Stomach (tissue), 9 donors: Measurements from ENCODE around the gene AUTS2. TPM values are rescaled to one million over a fixed set of nuclear protein-coding genes. Genes with fewer than 3 reads are reported as not detected.

ENCODE experiments used
- DNase-seq, 2 donors: peaks; one replicate each; pipeline versions ENCODE4 v3.0.0 to v3.0.0-alpha.2; 2013 to 2019
- H3K27ac ChIP-seq, 5 donors: fragments of 200-600 bp in 4 of 5; sonication (generic) in 4 of 5; one replicate each; pipeline ENCODE4 v1.5.1; 2013 to 2019; ENCODE audit warnings: mild to moderate bottlenecking in 1 of 5, moderate library complexity in 1 of 5
- H3K27me3 ChIP-seq, 3 donors: fragments of 200-600 bp; sonication (generic); one replicate each; pipeline ENCODE4 v1.5.1; 2017 to 2019; ENCODE audit warnings: mixed run types in 1 of 3
- H3K36me3 ChIP-seq, 4 donors: fragments of 200-600 bp; sonication (generic); 1 replicate in 3 of 4; 2 replicates in 1 of 4; pipeline ENCODE4 v1.5.1; 2016 to 2019
- H3K4me1 ChIP-seq, 4 donors: fragments of 200-600 bp; sonication (generic); one replicate each; pipeline ENCODE4 v1.5.1; 2016 to 2019
- H3K4me3 ChIP-seq, 4 donors: fragments of 200-600 bp; sonication (generic) in 3 of 4; one replicate each; pipeline ENCODE4 v1.5.1; 2016 to 2019; ENCODE audit warnings: mild to moderate bottlenecking in 1 of 4
- H3K9me3 ChIP-seq, 4 donors: fragments of 200-600 bp; sonication (generic); one replicate each; pipeline ENCODE4 v1.5.1; 2016 to 2019
- EP300 ChIP-seq: sonication (generic); formaldehyde crosslinking; IDR thresholded peaks from one replicate; pipeline ENCODE4 v1.6.1; 2017; ENCODE audit warnings: antibody characterized with exemption
- POLR2A ChIP-seq, 4 donors: fragments of 450-650 bp; IDR thresholded peaks; one replicate each; pipeline ENCODE4 v1.6.1; 2016; ENCODE audit warnings: antibody characterized with exemption in 4 of 4, control low read depth in 2 of 4, mild to moderate bottlenecking in 1 of 4, moderate library complexity in 1 of 4
- POLR2AphosphoS5 ChIP-seq, 3 donors: sonication (generic); formaldehyde crosslinking; IDR thresholded peaks; one replicate each; pipeline ENCODE4 v1.6.1; 2016; ENCODE audit warnings: antibody characterized with exemption in 3 of 3
- WGBS, 5 donors: extraction: QIAGEN DNeasy Blood & Tissue Kit in 3 of 5; methylation state at CpG; one replicate each; pipeline versions ENCODE4 v1.1.5 to v1.1.7; 2013 to 2018; 5-methylcytosine and 5-hydroxymethylcytosine counted together
- intact Hi-C: fragments of 100-400 bp; cut with DNase I; formaldehyde crosslinking; loops from one replicate; pipeline ENCODE4 v1.15.1; 2023; ENCODE audit warnings: low total_unique reads
- polyA plus RNA-seq, 3 donors: library from polyadenylated mRNA; stranded (reverse); fragments of 200-250 nt; gene quantifications; one replicate each; pipeline ENCODE4 v1.2.3, GENCODE V29; 2013
- total RNA-seq, 5 donors: library from RNA; depleted of rRNA; stranded (reverse); fragments of >200 nt; gene quantifications; one replicate each; pipeline versions ENCODE4 v1.1.0 to v1.2.3, GENCODE V29; 2014 to 2016
- TF ChIP-seq, protein P1 (sequence below), 7 experiments: fragments of 450-650 bp in 4 of 7; fragments of 200-600 bp in 3 of 7; sonication (generic) in 3 of 7; IDR thresholded peaks; one replicate each; pipeline ENCODE4 v1.5.1; 2016 to 2019; ENCODE audit warnings: antibody characterized with exemption in 7 of 7, control low read depth in 2 of 7, mild to moderate bottlenecking in 1 of 7
- donor health status: healthy with polysubstance abuse.
- donor health status: Bipolar disorder and iron deficiency.
- donor health status: healthy.

Gene AUTS2
- total and polyA plus RNA-seq, 8 donors = 3.8 to 90.3 (median 38.1) TPM

DNA sequence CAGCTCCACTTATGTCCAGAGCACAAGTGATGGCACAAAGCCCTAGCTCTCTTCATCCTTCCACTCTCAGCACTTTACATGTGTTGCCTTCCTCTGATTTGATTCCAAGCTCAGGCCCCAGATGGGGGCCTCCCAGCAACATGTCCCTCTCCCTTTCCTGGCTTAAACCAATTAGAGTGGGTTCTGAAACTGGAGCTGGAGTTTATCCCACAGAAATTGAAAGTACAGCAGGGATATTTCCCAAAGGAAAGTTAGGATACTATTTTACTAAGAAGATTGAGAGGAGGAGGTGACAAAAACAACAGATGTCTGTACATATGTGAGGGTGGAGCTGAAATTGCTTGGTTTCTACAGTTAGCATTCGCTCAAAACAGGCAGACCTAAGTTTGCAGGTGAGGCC lies 724.6 kb downstream of the AUTS2 start:
- Histone ChIP-seq H3K9me3 (no peaks in the 10 kb centered on the region), H3K36me3 (no peaks in the 10 kb centered on the region), H3K27ac (no peak overlapping the region), H3K27me3 (no peaks in the 10 kb centered on the region), H3K4me3 (no peak overlapping the region), H3K4me1 (no peaks in the 10 kb centered on the region)
- 79 to 95% (median 87%) methylated on average over 1 of the region's 1 CpG for WGBS, 5 donors
- no peak for DNase-seq
- intact Hi-C loops = no loop called here
- TF ChIP-seq EP300 (no peak), POLR2AphosphoS5 (IDR thresholded peaks at IDR 0.05) (no peak), POLR2A (IDR thresholded peaks at IDR 0.05) (no peak)

DNA sequence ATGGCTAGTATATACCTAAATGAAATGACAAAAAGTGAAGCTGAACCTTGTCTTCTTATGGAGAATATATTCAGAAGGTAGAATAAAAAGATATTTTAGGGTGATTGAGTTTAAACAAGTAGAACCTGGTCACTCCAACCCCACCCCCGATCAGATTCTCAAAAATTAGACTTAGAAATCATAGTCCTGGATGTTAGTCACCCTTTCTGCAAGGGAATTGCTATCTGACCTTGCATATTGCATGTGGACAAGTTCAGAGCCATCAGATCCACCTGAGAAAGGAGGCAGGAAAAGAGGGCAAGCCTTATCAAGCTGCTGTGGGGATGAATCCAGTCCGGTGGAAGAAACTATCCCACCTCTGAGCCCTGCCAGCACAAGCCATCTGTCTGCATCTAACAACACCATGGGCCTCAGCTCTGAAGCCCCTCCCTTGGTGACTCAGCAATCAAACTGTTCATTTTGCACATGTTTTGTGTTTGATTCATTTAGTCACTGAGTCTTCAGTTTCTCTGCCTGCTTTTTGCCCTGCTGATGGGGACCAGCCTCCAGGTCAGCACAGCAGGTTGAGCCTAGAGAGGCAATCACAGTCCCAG lies 727.3 kb downstream of the AUTS2 start:
- TF ChIP-seq EP300 (no peak), POLR2A (IDR thresholded peaks at IDR 0.05) (no peak), POLR2AphosphoS5 (IDR thresholded peaks at IDR 0.05) (no peak)
- TF ChIP-seq, protein P1, sequence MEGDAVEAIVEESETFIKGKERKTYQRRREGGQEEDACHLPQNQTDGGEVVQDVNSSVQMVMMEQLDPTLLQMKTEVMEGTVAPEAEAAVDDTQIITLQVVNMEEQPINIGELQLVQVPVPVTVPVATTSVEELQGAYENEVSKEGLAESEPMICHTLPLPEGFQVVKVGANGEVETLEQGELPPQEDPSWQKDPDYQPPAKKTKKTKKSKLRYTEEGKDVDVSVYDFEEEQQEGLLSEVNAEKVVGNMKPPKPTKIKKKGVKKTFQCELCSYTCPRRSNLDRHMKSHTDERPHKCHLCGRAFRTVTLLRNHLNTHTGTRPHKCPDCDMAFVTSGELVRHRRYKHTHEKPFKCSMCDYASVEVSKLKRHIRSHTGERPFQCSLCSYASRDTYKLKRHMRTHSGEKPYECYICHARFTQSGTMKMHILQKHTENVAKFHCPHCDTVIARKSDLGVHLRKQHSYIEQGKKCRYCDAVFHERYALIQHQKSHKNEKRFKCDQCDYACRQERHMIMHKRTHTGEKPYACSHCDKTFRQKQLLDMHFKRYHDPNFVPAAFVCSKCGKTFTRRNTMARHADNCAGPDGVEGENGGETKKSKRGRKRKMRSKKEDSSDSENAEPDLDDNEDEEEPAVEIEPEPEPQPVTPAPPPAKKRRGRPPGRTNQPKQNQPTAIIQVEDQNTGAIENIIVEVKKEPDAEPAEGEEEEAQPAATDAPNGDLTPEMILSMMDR (IDR thresholded peaks at IDR 0.05) = no peak
- no peaks in the 10 kb centered on the region for H3K4me1 ChIP-seq
- no peaks in the 10 kb centered on the region for H3K36me3 ChIP-seq
- no peaks in the 10 kb centered on the region for H3K9me3 ChIP-seq
- DNase-seq = peak in 1 of 2 donors; percentile 47
- H3K27me3 ChIP-seq = no peaks in the 10 kb centered on the region
- 56 to 75% (median 59%) methylated on average over 2 of the region's 2 CpGs for WGBS, 5 donors
- H3K4me3 ChIP-seq = no peak overlapping the region
- H3K27ac ChIP-seq = no peak overlapping the region
- intact Hi-C loops = no loop called here

DNA sequence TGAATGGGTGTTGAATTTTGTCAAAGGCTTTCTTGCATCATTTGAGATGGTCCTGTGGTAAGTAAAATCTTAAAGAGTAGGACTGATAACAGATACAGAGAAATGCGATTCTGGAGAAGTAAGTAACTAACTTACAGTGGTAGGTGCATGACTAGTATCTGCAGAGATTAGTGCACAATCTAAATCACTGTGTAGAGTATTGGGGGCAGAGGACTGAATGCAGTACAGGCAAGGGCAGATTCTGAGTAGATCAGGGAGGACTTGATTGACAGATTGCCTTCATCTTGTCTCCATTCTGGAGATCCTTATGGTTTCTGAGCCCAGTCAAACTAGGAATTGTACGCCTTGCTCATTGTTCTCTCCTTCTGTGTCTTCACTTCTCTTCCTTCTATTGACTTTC lies 736.0 kb downstream of the AUTS2 start:
- Histone ChIP-seq H3K27me3 (no peaks in the 10 kb centered on the region), H3K27ac (no peak overlapping the region), H3K4me1 (no peaks in the 10 kb centered on the region), H3K36me3 (no peaks in the 10 kb centered on the region), H3K4me3 (no peak overlapping the region), H3K9me3 (no peaks in the 10 kb centered on the region)
- no peak for DNase-seq
- intact Hi-C loops = no loop called here
- WGBS, 5 donors = 88 to 95% (median 89%) methylated on average over 2 of the region's 2 CpGs
- TF ChIP-seq EP300 (no peak), POLR2A (IDR thresholded peaks at IDR 0.05) (no peak), POLR2AphosphoS5 (IDR thresholded peaks at IDR 0.05) (no peak)
- TF ChIP-seq, protein P1 (IDR thresholded peaks at IDR 0.05) = no peak

DNA sequence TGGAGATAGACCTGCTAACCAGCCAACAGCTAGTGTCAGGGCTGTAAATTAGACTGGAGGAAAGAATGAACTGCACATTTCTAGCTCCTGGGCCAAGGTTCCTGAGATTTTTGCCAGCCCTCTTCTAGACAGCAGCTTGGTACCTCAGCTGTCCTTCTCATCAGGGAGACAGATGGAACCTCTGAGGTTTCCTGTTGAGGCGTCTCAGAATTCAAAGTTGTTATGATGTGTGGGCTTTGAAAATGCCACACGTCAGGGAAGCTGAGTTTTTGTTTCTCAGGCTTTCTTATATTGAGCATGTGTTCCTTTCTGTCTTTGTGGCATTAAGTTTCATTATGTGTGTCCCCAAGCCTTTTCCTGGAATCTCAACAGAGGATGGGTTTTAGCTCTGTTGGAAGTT lies 736.6 kb downstream of the AUTS2 start:
- no peaks in the 10 kb centered on the region for H3K9me3 ChIP-seq
- no peaks in the 10 kb centered on the region for H3K4me1 ChIP-seq
- no peak for DNase-seq
- H3K27ac ChIP-seq = no peak overlapping the region
- H3K4me3 ChIP-seq = no peak overlapping the region
- intact Hi-C loops = no loop called here
- H3K27me3 ChIP-seq = no peaks in the 10 kb centered on the region
- TF ChIP-seq POLR2AphosphoS5 (IDR thresholded peaks at IDR 0.05) (no peak), EP300 (no peak), POLR2A (IDR thresholded peaks at IDR 0.05) (no peak)
- TF ChIP-seq, protein P1 (IDR thresholded peaks at IDR 0.05) = no peak
- H3K36me3 ChIP-seq = no peaks in the 10 kb centered on the region
- 70 to 88% (median 85%) methylated on average over 2 of the region's 2 CpGs for WGBS, 5 donors

DNA sequence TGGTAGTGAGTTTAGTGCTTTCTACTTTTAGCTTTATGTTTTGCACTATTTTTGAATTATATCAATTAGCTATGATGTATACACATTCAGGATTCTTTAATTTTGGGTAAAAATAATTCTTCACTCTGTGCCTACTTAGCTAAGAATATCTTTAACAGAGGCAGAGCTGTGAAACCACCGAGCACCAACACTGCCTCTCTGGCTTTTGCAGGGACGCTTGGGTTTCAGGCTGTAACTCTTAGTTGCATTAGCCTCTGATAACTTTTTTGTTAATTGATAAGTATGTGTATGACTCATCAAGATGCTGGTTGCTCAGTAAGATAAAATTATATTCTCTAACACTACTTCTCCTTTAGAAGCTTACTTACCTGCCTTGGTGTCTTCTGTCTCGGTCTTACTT lies 738.3 kb downstream of the AUTS2 start:
- no peak overlapping the region for H3K27ac ChIP-seq
- WGBS, 5 donors = 79 to 84% (median 82%) methylated on average over 3 of the region's 3 CpGs
- intact Hi-C loops = no loop called here
- TF ChIP-seq EP300 = no peak
- TF ChIP-seq, protein P1 (IDR thresholded peaks at IDR 0.05) = no peak
- no peak for TF ChIP-seq POLR2A (IDR thresholded peaks at IDR 0.05)
- no peak for TF ChIP-seq POLR2AphosphoS5 (IDR thresholded peaks at IDR 0.05)
- DNase-seq = no peak
- no peaks in the 10 kb centered on the region for H3K36me3 ChIP-seq
- H3K27me3 ChIP-seq = no peaks in the 10 kb centered on the region
- no peaks in the 10 kb centered on the region for H3K9me3 ChIP-seq
- H3K4me1 ChIP-seq = no peaks in the 10 kb centered on the region
- no peak overlapping the region for H3K4me3 ChIP-seq
